H9 (cell line): ENCODE data around the gene CRELD2. TPM values are rescaled to one million over a fixed set of nuclear protein-coding genes. Genes with fewer than 3 reads are reported as not detected.

ENCODE experiments used
- DNase-seq: peaks from one replicate; pipeline ENCODE4 v3.0.0-alpha.2; 2017
- H2AFZ ChIP-seq: one replicate; pipeline ENCODE4 v1.6.1; 2013; ENCODE audit warnings: mild to moderate bottlenecking, low read length, control low read depth, moderate library complexity
- H2AK5ac ChIP-seq: 2 replicates; pipeline ENCODE4 v1.6.1; 2013; ENCODE audit warnings: low read length, control low read depth, mixed read lengths; ENCODE audit not compliant: insufficient read length
- H2BK120ac ChIP-seq: one replicate; pipeline ENCODE4 v1.6.1; 2013; ENCODE audit warnings: low read depth, mild to moderate bottlenecking, low read length, control low read depth, inconsistent platforms; ENCODE audit not compliant: poor library complexity, severe bottlenecking
- H2BK12ac ChIP-seq: 2 replicates; pipeline ENCODE4 v1.6.1; 2013; ENCODE audit warnings: low read length, control low read depth, mixed read lengths, low read depth; ENCODE audit not compliant: insufficient read length
- H2BK15ac ChIP-seq: 2 replicates; pipeline ENCODE4 v1.6.1; 2013; ENCODE audit warnings: low read depth, low read length, control low read depth
- H2BK20ac ChIP-seq: one replicate; pipeline ENCODE4 v1.6.1; 2013; ENCODE audit warnings: low read depth, mild to moderate bottlenecking, low read length, control low read depth, inconsistent platforms; ENCODE audit not compliant: poor library complexity, severe bottlenecking
- H2BK5ac ChIP-seq: 2 replicates; pipeline ENCODE4 v1.6.1; 2013; ENCODE audit warnings: low read length, control low read depth, mixed read lengths; ENCODE audit not compliant: insufficient read length
- H3K14ac ChIP-seq: 2 replicates; pipeline ENCODE4 v1.6.1; 2013; ENCODE audit warnings: low read length, control low read depth; ENCODE audit not compliant: insufficient read depth
- H3K18ac ChIP-seq: 2 replicates; pipeline ENCODE4 v1.6.1; 2013; ENCODE audit warnings: low read depth, mild to moderate bottlenecking, mixed read lengths, low read length, control low read depth; ENCODE audit not compliant: insufficient read length
- H3K23ac ChIP-seq: 2 replicates; pipeline ENCODE4 v1.6.1; 2013; ENCODE audit warnings: low read length, control low read depth, mixed read lengths, low read depth; ENCODE audit not compliant: insufficient read length
- H3K23me2 ChIP-seq: 2 replicates; pipeline ENCODE4 v1.6.1; 2013; ENCODE audit warnings: low read depth, mild to moderate bottlenecking, mixed read lengths, low read length, control low read depth; ENCODE audit not compliant: insufficient read length, poor library complexity, severe bottlenecking
- H3K27ac ChIP-seq: 2 replicates; pipeline ENCODE4 v1.5.1; 2013; ENCODE audit warnings: low read length, control low read depth, mixed read lengths, low read depth; ENCODE audit not compliant: insufficient read length
- H3K27me3 ChIP-seq: 2 replicates; pipeline ENCODE4 v1.6.1; 2013; ENCODE audit warnings: low read length, control low read depth, inconsistent platforms; ENCODE audit not compliant: insufficient read depth
- H3K4ac ChIP-seq: 2 replicates; pipeline ENCODE4 v1.6.1; 2013; ENCODE audit warnings: low read depth, mild to moderate bottlenecking, control low read depth, inconsistent platforms, low read length, moderate library complexity
- H3K4me1 ChIP-seq: 2 replicates; pipeline ENCODE4 v1.6.1; 2013; ENCODE audit warnings: low read length, control low read depth, inconsistent platforms; ENCODE audit not compliant: insufficient read depth
- H3K4me2 ChIP-seq: 2 replicates; pipeline ENCODE4 v1.6.1; 2013; ENCODE audit warnings: low read length, control low read depth, mixed read lengths; ENCODE audit not compliant: insufficient read length, insufficient read depth
- H3K56ac ChIP-seq: 2 replicates; pipeline ENCODE4 v1.6.1; 2013; ENCODE audit warnings: low read depth, mild to moderate bottlenecking, mixed read lengths, low read length, control low read depth; ENCODE audit not compliant: insufficient read length
- H3K79me1 ChIP-seq: 2 replicates; pipeline ENCODE4 v1.6.1; 2013; ENCODE audit warnings: low read depth, mild to moderate bottlenecking, moderate library complexity, low read length, control low read depth, inconsistent platforms; ENCODE audit not compliant: insufficient read depth, poor library complexity, severe bottlenecking
- H3K79me2 ChIP-seq: 2 replicates; pipeline ENCODE4 v1.6.1; 2013; ENCODE audit warnings: low read length, control low read depth, inconsistent platforms; ENCODE audit not compliant: insufficient read depth
- H3K9ac ChIP-seq: 2 replicates; pipeline ENCODE4 v1.6.1; 2013; ENCODE audit warnings: low read length, control low read depth, mixed read lengths; ENCODE audit not compliant: insufficient read length; ENCODE audit errors: extremely low read depth
- H3K9me3 ChIP-seq: one replicate; pipeline ENCODE4 v1.6.1; 2013; ENCODE audit warnings: low read depth, low read length, inconsistent platforms; ENCODE audit not compliant: control insufficient read depth
- H3T11ph ChIP-seq: one replicate; pipeline ENCODE4 v1.6.1; 2013; ENCODE audit warnings: mild to moderate bottlenecking, low read length, control low read depth, inconsistent platforms
- H4K20me1 ChIP-seq: one replicate; pipeline ENCODE4 v1.6.1; 2013; ENCODE audit not compliant: control insufficient read depth, insufficient read length, insufficient read depth
- H4K5ac ChIP-seq: 2 replicates; pipeline ENCODE4 v1.6.1; 2013; ENCODE audit warnings: low read depth, mild to moderate bottlenecking, mixed read lengths, low read length, control low read depth; ENCODE audit not compliant: insufficient read length
- H4K8ac ChIP-seq: replicated peaks from 2 replicates; pipeline ENCODE4 v1.6.1; 2013; ENCODE audit warnings: low read length, control low read depth, mixed read lengths, low read depth; ENCODE audit not compliant: insufficient read length
- H4K91ac ChIP-seq: 2 replicates; pipeline ENCODE4 v1.6.1; 2013; ENCODE audit warnings: low read depth, mild to moderate bottlenecking, moderate library complexity, mixed read lengths, low read length, control low read depth; ENCODE audit not compliant: insufficient read length
- H3K27ac Mint-ChIP-seq, 3 experiments: 2 replicates in 2 of 3; 3 replicates in 1 of 3; pipeline ENCODE4 v1.8.0; 2020 to 2021; ENCODE audit warnings: mixed read lengths in 3 of 3, mild to moderate bottlenecking in 1 of 3, moderate library complexity in 1 of 3
- H3K27me3 Mint-ChIP-seq: 2 replicates; pipeline ENCODE4 v1.8.0; 2021; ENCODE audit warnings: low read depth, mild to moderate bottlenecking, moderate library complexity, mixed read lengths
- H3K36me3 Mint-ChIP-seq, 3 experiments: 2 replicates in 2 of 3; 3 replicates in 1 of 3; pipeline ENCODE4 v1.8.0; 2020 to 2021; ENCODE audit warnings: low read depth in 3 of 3, mixed read lengths in 3 of 3; ENCODE audit not compliant: insufficient read depth in 1 of 3
- H3K4me1 Mint-ChIP-seq, 2 experiments: 2 replicates each; pipeline ENCODE4 v1.8.0; 2020; ENCODE audit warnings: mixed read lengths in 2 of 2
- H3K4me3 Mint-ChIP-seq, 2 experiments: 2 replicates in 1 of 2; 3 replicates in 1 of 2; pipeline ENCODE4 v1.8.0; 2020 to 2021; ENCODE audit warnings: mild to moderate bottlenecking in 2 of 2, mixed read lengths in 2 of 2, moderate library complexity in 1 of 2
- H3K9me3 Mint-ChIP-seq, 2 experiments: 2 replicates in 1 of 2; 3 replicates in 1 of 2; pipeline ENCODE4 v1.8.0; 2020; ENCODE audit warnings: mild to moderate bottlenecking in 2 of 2, mixed read lengths in 2 of 2, moderate library complexity in 1 of 2
- CTCF ChIP-seq: fragments of 200-600 bp; sonication (generic); conservative IDR thresholded peaks from 3 replicates; pipeline ENCODE4 v1.8.0; 2021; ENCODE audit warnings: antibody characterized with exemption, mild to moderate bottlenecking
- WGBS: extraction: QIAGEN DNeasy Blood & Tissue Kit; methylation state at CpG from one replicate; pipeline ENCODE4 v1.1.7; 2013; ENCODE audit warnings: missing lambda C conversion rate, low lambda C conversion rate, mixed read lengths; ENCODE audit not compliant: insufficient read length; ENCODE audit errors: extremely low coverage; 5-methylcytosine and 5-hydroxymethylcytosine counted together
- total RNA-seq: library from RNA; stranded (reverse); gene quantifications from 2 replicates; pipeline ENCODE4 v1.2.1, GENCODE V29; 2021

CRELD2 gene
- total RNA-seq, 1 experiment from 2014 or later: 34.7 TPM

GRCh38 chr22:49885281-49885680 is 33.2 kb upstream of the CRELD2 start:
- H3K9me3 Mint-ChIP-seq: peaks cover 13 to 19% of the 10 kb centered on the region in 2 experiments
- Histone ChIP-seq H4K8ac (no peak overlapping the region), H3K4ac (no peak overlapping the region), H3K18ac (no peak overlapping the region), H3K79me1 (no peaks in the 10 kb centered on the region), H2BK12ac (no peak overlapping the region), H2AK5ac (no peak overlapping the region), H3K23me2 (no peaks in the 10 kb centered on the region), H3K9ac (no peak overlapping the region), H4K20me1 (peaks cover 5% of the 10 kb centered on the region), H3K4me2 (no peak overlapping the region), H3K56ac (no peak overlapping the region), H3T11ph (no peak overlapping the region), H3K79me2 (peaks cover 2% of the 10 kb centered on the region; the same call in 1 of the 2 replicates), H4K5ac (no peak overlapping the region), H3K27me3 (no peaks in the 10 kb centered on the region), H3K9me3 (no peaks in the 10 kb centered on the region), H2BK5ac (no peak overlapping the region), H3K14ac (no peak overlapping the region), H2BK120ac (no peak overlapping the region), H3K23ac (no peak overlapping the region), H4K91ac (no peak overlapping the region), H2AFZ (no peak overlapping the region), H3K4me1 (no peaks in the 10 kb centered on the region), H2BK15ac (no peak overlapping the region), H2BK20ac (no peak overlapping the region), H3K27ac (no peak overlapping the region)
- no CpG with 5 or more reads among the region's 17 CpGs for WGBS
- H3K4me3 Mint-ChIP-seq: no peak overlapping the region
- no peak overlapping the region for H3K27ac Mint-ChIP-seq
- no peaks in the 10 kb centered on the region for H3K27me3 Mint-ChIP-seq
- peaks cover 3% of the 10 kb centered on the region in 2 experiments for H3K4me1 Mint-ChIP-seq
- no peak for DNase-seq
- peaks cover 61 to 77% (median 72%) of the 10 kb centered on the region in 3 experiments for H3K36me3 Mint-ChIP-seq
- TF ChIP-seq CTCF: no peak
